KOPT-K1 (cell line): ENCODE results near the gene DCAF7.

Experiments
- H3K27ac ChIP-seq: fragments of 200-600 bp; sonication (generic); 2 replicates; pipeline ENCODE4 v1.5.1; 2016; ENCODE audit warnings: antibody characterized with exemption, mild to moderate bottlenecking, low read depth, low read length; ENCODE audit not compliant: poor library complexity, severe bottlenecking
- H3K36me3 ChIP-seq: fragments of 200-600 bp; sonication (generic); 2 replicates; pipeline ENCODE4 v1.5.1; 2017; ENCODE audit warnings: antibody characterized with exemption, mild to moderate bottlenecking, low read length, moderate library complexity; ENCODE audit not compliant: insufficient read depth
- H3K9me3 ChIP-seq: fragments of 200-600 bp; sonication (generic); 2 replicates; pipeline ENCODE4 v1.5.1; 2017; ENCODE audit warnings: antibody characterized with exemption, low read length, mild to moderate bottlenecking; ENCODE audit not compliant: insufficient read depth, poor library complexity, severe bottlenecking

DCAF7 gene

GRCh38 chr17:63534078-63534570, 16.2 kb upstream of the DCAF7 start:
- H3K36me3 ChIP-seq: no peaks in the 10 kb centered on the region

GRCh38 chr17:63534816-63535455, 15.3 kb upstream of the DCAF7 start:
- H3K9me3 ChIP-seq: no peaks in the 10 kb centered on the region
- no peak overlapping the region for H3K27ac ChIP-seq
- no peaks in the 10 kb centered on the region for H3K36me3 ChIP-seq

More at GRCh38 chr17:63534078-63534570, 16.2 kb upstream of the DCAF7 start:
- H3K9me3 ChIP-seq: no peaks in the 10 kb centered on the region
- no peak overlapping the region for H3K27ac ChIP-seq

- Histone ChIP-seq H3K36me3 (no peaks in the 10 kb centered on the region), H3K27ac (no peak overlapping the region), H3K9me3 (no peaks in the 10 kb centered on the region)
Measured at GRCh38 chr17:63535640-63536039, 14.6 kb upstream of the DCAF7 start.

GRCh38 chr17:63537001-63537400, 13.3 kb upstream of the DCAF7 start:
- H3K27ac ChIP-seq: no peak overlapping the region
- H3K9me3 ChIP-seq: no peaks in the 10 kb centered on the region
- no peaks in the 10 kb centered on the region for H3K36me3 ChIP-seq

- Histone ChIP-seq H3K27ac (no peak overlapping the region), H3K9me3 (no peaks in the 10 kb centered on the region), H3K36me3 (no peaks in the 10 kb centered on the region)
Measured at GRCh38 chr17:63537991-63538692, 12.1 kb upstream of the DCAF7 start.

GRCh38 chr17:63538693-63539595, 11.3 kb upstream of the DCAF7 start:
- no peak overlapping the region for H3K27ac ChIP-seq
- no peaks in the 10 kb centered on the region for H3K36me3 ChIP-seq
- H3K9me3 ChIP-seq: no peaks in the 10 kb centered on the region

- no peaks in the 10 kb centered on the region for H3K36me3 ChIP-seq
- H3K9me3 ChIP-seq: no peaks in the 10 kb centered on the region
- H3K27ac ChIP-seq: no peak overlapping the region
Measured at GRCh38 chr17:63540590-63540989, 9.7 kb upstream of the DCAF7 start.

- H3K36me3 ChIP-seq: no peaks in the 10 kb centered on the region
- H3K27ac ChIP-seq: no peak overlapping the region
- H3K9me3 ChIP-seq: no peaks in the 10 kb centered on the region
Measured at GRCh38 chr17:63542218-63542545, 8.1 kb upstream of the DCAF7 start.

- no peak overlapping the region for H3K27ac ChIP-seq
- no peaks in the 10 kb centered on the region for H3K36me3 ChIP-seq
- no peaks in the 10 kb centered on the region for H3K9me3 ChIP-seq
Measured at GRCh38 chr17:63542942-63543821, 7.1 kb upstream of the DCAF7 start.

- Histone ChIP-seq H3K9me3 (no peaks in the 10 kb centered on the region), H3K27ac (no peak overlapping the region), H3K36me3 (no peaks in the 10 kb centered on the region)
Measured at GRCh38 chr17:63543822-63544420, 6.4 kb upstream of the DCAF7 start.

GRCh38 chr17:63544467-63545301, 5.6 kb upstream of the DCAF7 start:
- Histone ChIP-seq H3K27ac (no peak overlapping the region), H3K9me3 (no peaks in the 10 kb centered on the region), H3K36me3 (no peaks in the 10 kb centered on the region)

- H3K27ac ChIP-seq: no peak overlapping the region
- no peaks in the 10 kb centered on the region for H3K36me3 ChIP-seq
- no peaks in the 10 kb centered on the region for H3K9me3 ChIP-seq
Measured at GRCh38 chr17:63546308-63547082, 3.8 kb upstream of the DCAF7 start.

GRCh38 chr17:63547083-63547523, 3.2 kb upstream of the DCAF7 start:
- Histone ChIP-seq H3K36me3 (peaks cover under 1% of the 10 kb centered on the region), H3K9me3 (no peaks in the 10 kb centered on the region), H3K27ac (no peak overlapping the region)
